Tibial nerve (tissue), 4 donors: ENCODE measurements around the gene ESYT3. TPM values are rescaled to one million over a fixed set of nuclear protein-coding genes. Genes with fewer than 3 reads are reported as not detected.
"Not testable (repeated sequence)": the region's sequence is repeated elsewhere in the genome, so short reads cannot be mapped to it uniquely, and the experiment has no call there.

ENCODE experiments used
- DNase-seq, 2 donors: peaks; one replicate each; pipeline ENCODE4 v3.0.0-alpha.2; 2019; ENCODE audit warnings: low spot score in 2 of 2
- H3K27ac ChIP-seq, 4 donors: fragments of 200-600 bp; sonication (generic) in 3 of 4; one replicate each; pipeline ENCODE4 v1.5.1; 2017 to 2019; ENCODE audit warnings: mild to moderate bottlenecking in 1 of 4
- H3K27me3 ChIP-seq, 2 donors: fragments of 200-600 bp; sonication (generic) in 1 of 2; one replicate each; pipeline versions ENCODE4 v1.5.1 to v1.6.0; 2017 to 2019
- H3K36me3 ChIP-seq, 3 donors: fragments of 200-600 bp; sonication (generic); one replicate each; pipeline ENCODE4 v1.5.1; 2018 to 2019
- H3K4me1 ChIP-seq, 4 donors: fragments of 200-600 bp; sonication (generic) in 3 of 4; one replicate each; pipeline ENCODE4 v1.5.1; 2017 to 2019
- H3K4me3 ChIP-seq, 4 donors: fragments of 200-600 bp; sonication (generic) in 3 of 4; one replicate each; pipeline ENCODE4 v1.5.1; 2017 to 2019; ENCODE audit warnings: mild to moderate bottlenecking in 1 of 4, moderate library complexity in 1 of 4
- H3K9me3 ChIP-seq, 4 donors: fragments of 200-600 bp; sonication (generic) in 3 of 4; one replicate each; pipeline ENCODE4 v1.5.1; 2017 to 2019
- CTCF ChIP-seq, 5 experiments: fragments of 200-600 bp in 3 of 5; fragments of 450-650 bp in 2 of 5; sonication (generic) in 3 of 5; IDR thresholded peaks; one replicate each; pipeline ENCODE4 v1.5.1; 2016 to 2019; ENCODE audit warnings: antibody characterized with exemption in 5 of 5, mild to moderate bottlenecking in 3 of 5, moderate library complexity in 2 of 5
- EP300 ChIP-seq, 2 donors: sonication (generic); formaldehyde crosslinking; IDR thresholded peaks; one replicate each; pipeline ENCODE4 v1.6.1; 2017; ENCODE audit warnings: antibody characterized with exemption in 2 of 2, mild to moderate bottlenecking in 1 of 2
- POLR2A ChIP-seq, 2 donors: fragments of 450-650 bp; IDR thresholded peaks; one replicate each; pipeline ENCODE4 v1.6.1; 2017; ENCODE audit warnings: antibody characterized with exemption in 2 of 2, mild to moderate bottlenecking in 2 of 2, moderate library complexity in 2 of 2
- WGBS, 2 donors: methylation state at CpG; one replicate each; pipeline ENCODE4 v1.1.5; 2018; 5-methylcytosine and 5-hydroxymethylcytosine counted together
- total RNA-seq, 4 donors: library from RNA; depleted of rRNA; stranded (reverse); fragments of >200 nt; gene quantifications; one replicate each; pipeline ENCODE4 v1.1.0, GENCODE V29; 2016

ESYT3 gene
- total RNA-seq, 4 donors from 2014 or later, result 6.9 to 9.4 (median 7.6) TPM

GRCh38 chr3:138408751-138409570, 25.5 kb upstream of the ESYT3 start:
- Histone ChIP-seq H3K9me3 (no peaks in the 10 kb centered on the region), H3K27me3 (no peaks in the 10 kb centered on the region), H3K4me1 (peaks cover 0 to 12% (median 0%) of the 10 kb centered on the region in 4 donors), H3K27ac (no peak overlapping the region), H3K4me3 (no peak overlapping the region), H3K36me3 (peaks cover 0 to 27% (median 0%) of the 10 kb centered on the region in 3 donors)
- WGBS, 2 donors, result 54 to 66% methylated on average over 7 of the region's 7 CpGs
- TF ChIP-seq EP300 (IDR thresholded peaks at IDR 0.05) (no peak), POLR2A (IDR thresholded peaks at IDR 0.05) (no peak), CTCF (IDR thresholded peaks at IDR 0.05) (no peak)
- DNase-seq, result no peak

- DNase-seq, result no peak
- 59 to 68% methylated on average over 9 of the region's 9 CpGs for WGBS, 2 donors
- Histone ChIP-seq H3K36me3 (no peaks in the 10 kb centered on the region), H3K27ac (peak overlapping the region in 1 of 4 donors; percentile 20), H3K4me3 (no peak overlapping the region), H3K27me3 (no peaks in the 10 kb centered on the region), H3K4me1 (peaks cover 0 to 13% (median 0%) of the 10 kb centered on the region in 4 donors), H3K9me3 (no peaks in the 10 kb centered on the region)
- no peak for TF ChIP-seq EP300 (IDR thresholded peaks at IDR 0.05)
- no peak for TF ChIP-seq CTCF (IDR thresholded peaks at IDR 0.05)
- no peak for TF ChIP-seq POLR2A (IDR thresholded peaks at IDR 0.05)
Measured at GRCh38 chr3:138412821-138413551, 21.4 kb upstream of the ESYT3 start.

- not testable (repeated sequence) for H3K4me3 ChIP-seq, H3K9me3 ChIP-seq, H3K27ac ChIP-seq, H3K27me3 ChIP-seq, H3K36me3 ChIP-seq, DNase-seq
- H3K4me1 ChIP-seq, result peaks cover 0 to 13% (median 0%) of the 10 kb centered on the region in 4 donors
- WGBS, 2 donors, result 80 to 82% methylated on average over 4 of the region's 4 CpGs
Measured at GRCh38 chr3:138416236-138416635, 18.2 kb upstream of the ESYT3 start.

DNA sequence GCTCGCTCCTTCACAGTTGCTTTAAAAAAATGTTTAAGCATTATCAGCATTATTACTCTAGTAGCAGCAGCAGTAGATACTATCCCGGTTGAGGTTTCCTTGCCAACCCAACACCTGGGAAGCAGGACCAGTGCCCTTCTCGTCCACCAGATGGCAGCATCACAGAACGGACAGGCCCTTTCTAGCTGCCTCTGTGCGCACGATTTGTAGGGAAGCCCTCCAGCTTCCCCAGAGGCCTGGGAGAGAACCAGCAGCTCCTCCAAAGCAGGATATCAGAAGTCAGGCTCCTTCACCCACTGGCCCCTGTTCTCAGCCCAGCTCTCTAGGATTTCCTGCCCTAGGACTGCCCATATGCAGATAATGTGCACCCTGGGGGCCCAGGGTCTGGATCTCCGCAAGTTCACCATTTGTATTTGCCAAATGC, 16.8 kb upstream of the ESYT3 start:
- Histone ChIP-seq H3K4me3 (no peak overlapping the region), H3K9me3 (peaks cover 0 to 4% (median 0%) of the 10 kb centered on the region in 4 donors), H3K27ac (no peak overlapping the region), H3K36me3 (no peaks in the 10 kb centered on the region), H3K4me1 (peaks cover 0 to 13% (median 0%) of the 10 kb centered on the region in 4 donors), H3K27me3 (no peaks in the 10 kb centered on the region)
- TF ChIP-seq EP300 (IDR thresholded peaks at IDR 0.05) (no peak), CTCF (IDR thresholded peaks at IDR 0.05) (peak; percentile 80 to 94 (median 90))
- peak; percentile 62 to 83 for DNase-seq
- 17 to 19% methylated on average over 7 of the region's 7 CpGs for WGBS, 2 donors

DNA sequence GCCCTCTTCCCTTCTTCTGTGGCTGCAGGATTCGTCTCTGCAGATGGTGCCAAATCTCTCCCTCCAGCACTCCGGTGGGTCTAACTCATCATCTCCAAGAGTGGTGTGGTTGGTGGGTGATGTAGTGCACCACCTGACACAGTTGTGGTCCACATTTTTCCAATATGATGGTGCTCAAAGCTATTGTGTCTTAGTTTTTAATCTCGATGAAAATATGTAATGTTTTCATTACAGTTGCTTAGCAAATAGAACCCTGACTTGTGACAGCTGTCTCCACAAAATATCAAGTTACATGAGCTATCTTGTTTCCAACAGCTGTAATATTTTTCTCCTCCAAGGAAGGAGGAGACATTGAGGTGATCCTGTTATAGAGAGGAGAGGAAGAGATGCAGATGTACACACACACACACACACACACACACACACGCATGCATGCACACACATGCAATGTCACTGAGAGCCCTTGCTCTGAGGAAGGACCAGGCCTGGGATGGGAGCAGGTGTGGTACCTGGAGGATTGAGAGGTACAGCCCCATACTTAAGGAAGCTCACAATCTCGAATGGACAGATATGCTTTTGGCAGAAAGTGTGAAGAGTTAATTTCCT, 15.7 kb upstream of the ESYT3 start:
- Histone ChIP-seq H3K9me3 (peaks cover 0 to 4% (median 0%) of the 10 kb centered on the region in 4 donors), H3K27me3 (no peaks in the 10 kb centered on the region), H3K36me3 (no peaks in the 10 kb centered on the region), H3K27ac (no peak overlapping the region), H3K4me3 (no peak overlapping the region), H3K4me1 (peaks cover 0 to 5% (median 0%) of the 10 kb centered on the region in 4 donors)
- WGBS, 2 donors, result 71 to 75% methylated on average over 5 of the region's 5 CpGs
- no peak for DNase-seq
- TF ChIP-seq EP300 (IDR thresholded peaks at IDR 0.05) (no peak), POLR2A (IDR thresholded peaks at IDR 0.05) (no peak), CTCF (IDR thresholded peaks at IDR 0.05) (no peak)
